Suprapubic skin (tissue), 4 donors: Measurements from ENCODE around the gene ARL10.

Experiments used
- EP300 ChIP-seq: sonication (generic); formaldehyde crosslinking; IDR thresholded peaks from one replicate; pipeline ENCODE4 v1.6.1; 2017; ENCODE audit warnings: antibody characterized with exemption
- POLR2AphosphoS5 ChIP-seq, 3 donors: sonication (generic); formaldehyde crosslinking; IDR thresholded peaks; one replicate each; pipeline ENCODE4 v1.6.1; 2017; ENCODE audit warnings: antibody characterized with exemption in 3 of 3
- TF ChIP-seq, protein P1 (sequence below), 2 donors: fragments of 200-600 bp in 1 of 2; fragments of 450-650 bp in 1 of 2; sonication (generic) in 1 of 2; IDR thresholded peaks; one replicate each; pipeline ENCODE4 v1.5.1; 2016 to 2019; ENCODE audit warnings: antibody characterized with exemption in 2 of 2, mild to moderate bottlenecking in 1 of 2, moderate library complexity in 1 of 2

DNA sequence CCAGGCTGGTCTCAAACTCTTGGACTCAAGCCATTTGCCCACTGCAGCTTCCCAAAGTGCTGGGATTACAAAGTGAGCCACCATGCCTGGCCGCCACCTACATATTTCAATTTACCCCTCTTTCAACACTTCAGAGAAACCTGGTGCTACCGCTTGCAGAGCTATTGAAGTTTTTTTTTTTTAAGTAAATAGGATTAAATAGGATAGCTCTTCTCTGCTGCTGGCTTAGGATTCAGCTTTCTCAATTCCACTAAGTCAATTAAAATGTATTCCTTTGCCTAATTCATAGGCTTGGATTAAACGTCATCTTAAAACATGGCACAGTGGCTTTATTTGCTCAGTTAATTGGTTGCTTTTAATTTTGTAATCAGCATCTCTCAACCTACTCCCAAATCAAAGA is 44.7 kb upstream of the ARL10 start:
- TF ChIP-seq, protein P1, sequence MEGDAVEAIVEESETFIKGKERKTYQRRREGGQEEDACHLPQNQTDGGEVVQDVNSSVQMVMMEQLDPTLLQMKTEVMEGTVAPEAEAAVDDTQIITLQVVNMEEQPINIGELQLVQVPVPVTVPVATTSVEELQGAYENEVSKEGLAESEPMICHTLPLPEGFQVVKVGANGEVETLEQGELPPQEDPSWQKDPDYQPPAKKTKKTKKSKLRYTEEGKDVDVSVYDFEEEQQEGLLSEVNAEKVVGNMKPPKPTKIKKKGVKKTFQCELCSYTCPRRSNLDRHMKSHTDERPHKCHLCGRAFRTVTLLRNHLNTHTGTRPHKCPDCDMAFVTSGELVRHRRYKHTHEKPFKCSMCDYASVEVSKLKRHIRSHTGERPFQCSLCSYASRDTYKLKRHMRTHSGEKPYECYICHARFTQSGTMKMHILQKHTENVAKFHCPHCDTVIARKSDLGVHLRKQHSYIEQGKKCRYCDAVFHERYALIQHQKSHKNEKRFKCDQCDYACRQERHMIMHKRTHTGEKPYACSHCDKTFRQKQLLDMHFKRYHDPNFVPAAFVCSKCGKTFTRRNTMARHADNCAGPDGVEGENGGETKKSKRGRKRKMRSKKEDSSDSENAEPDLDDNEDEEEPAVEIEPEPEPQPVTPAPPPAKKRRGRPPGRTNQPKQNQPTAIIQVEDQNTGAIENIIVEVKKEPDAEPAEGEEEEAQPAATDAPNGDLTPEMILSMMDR (IDR thresholded peaks at IDR 0.05) = no peak
- TF ChIP-seq EP300 (no peak), POLR2AphosphoS5 (IDR thresholded peaks at IDR 0.05) (no peak)
